CD14-positive monocyte (primary cell): ENCODE results near the gene REEP3. TPM values are rescaled to one million over a fixed set of nuclear protein-coding genes. Genes with fewer than 3 reads are reported as not detected.
"Not testable (repeated sequence)": the region's sequence is repeated elsewhere in the genome, so short reads cannot be mapped to it uniquely, and the experiment has no call there.

Experiments
- DNase-seq, 3 donors: peaks; one replicate each; pipeline ENCODE4 v3.0.0-alpha.2; 2011 to 2022
- H2AFZ ChIP-seq: 2 replicates; pipeline ENCODE4 v1.6.0; 2012; ENCODE audit warnings: mild to moderate bottlenecking, low read depth, low read length, inconsistent platforms; ENCODE audit not compliant: insufficient read depth, poor library complexity, severe bottlenecking
- H3K27ac ChIP-seq, 2 donors: 1 replicate in 1 of 2; 2 replicates in 1 of 2; pipeline ENCODE4 v1.5.1; 2012 to 2013; ENCODE audit warnings: low read length in 2 of 2, control low read depth in 1 of 2, inconsistent platforms in 1 of 2, low read depth in 1 of 2, mild to moderate bottlenecking in 1 of 2
- H3K27me3 ChIP-seq, 2 donors: one replicate each; pipeline versions ENCODE4 v1.6.0 to v1.6.1; 2011 to 2013; ENCODE audit warnings: low read length in 2 of 2; ENCODE audit not compliant: control insufficient read depth in 2 of 2, insufficient read depth in 2 of 2
- H3K36me3 ChIP-seq, 2 donors: replicated peaks in 1 of 2; 1 replicate in 1 of 2; 2 replicates in 1 of 2; pipeline versions ENCODE4 v1.5.1 to v1.6.1; 2012 to 2013; ENCODE audit warnings: low read length in 2 of 2, control low read depth in 1 of 2, inconsistent platforms in 1 of 2, mild to moderate bottlenecking in 1 of 2; ENCODE audit not compliant: insufficient read depth in 2 of 2, control insufficient read depth in 1 of 2
- H3K4me1 ChIP-seq, 2 donors: 1 replicate in 1 of 2; 2 replicates in 1 of 2; pipeline versions ENCODE4 v1.5.1 to v1.6.1; 2012 to 2013; ENCODE audit warnings: low read length in 2 of 2, control low read depth in 1 of 2, inconsistent platforms in 1 of 2, mild to moderate bottlenecking in 1 of 2, moderate library complexity in 1 of 2; ENCODE audit not compliant: insufficient read depth in 2 of 2, control insufficient read depth in 1 of 2
- H3K4me2 ChIP-seq: replicated peaks from 2 replicates; pipeline ENCODE3; 2012; ENCODE audit warnings: low read length, moderate library complexity, mild to moderate bottlenecking; ENCODE audit not compliant: poor library complexity, severe bottlenecking; ENCODE audit errors: extremely low read depth
- H3K4me3 ChIP-seq, 3 experiments: fragments of 200-600 bp in 1 of 3; sonication (generic) in 1 of 3; replicated peaks in 1 of 3; 1 replicate in 2 of 3; 2 replicates in 1 of 3; pipeline ENCODE4 v1.5.1; 2011 to 2013; ENCODE audit warnings: low read length in 3 of 3, mild to moderate bottlenecking in 3 of 3, control low read depth in 2 of 3, low read depth in 2 of 3, inconsistent platforms in 1 of 3, moderate library complexity in 1 of 3
- H3K79me2 ChIP-seq: 2 replicates; pipeline ENCODE4 v1.6.0; 2012; ENCODE audit warnings: mild to moderate bottlenecking, control low read depth, inconsistent platforms, low read length, moderate library complexity; ENCODE audit not compliant: insufficient read depth
- H3K9ac ChIP-seq: 2 replicates; pipeline ENCODE4 v1.6.0; 2017; ENCODE audit warnings: low read length, mild to moderate bottlenecking; ENCODE audit not compliant: insufficient read depth, poor library complexity, severe bottlenecking
- H3K9me3 ChIP-seq, 2 donors: replicated peaks in 1 of 2; 1 replicate in 1 of 2; 2 replicates in 1 of 2; pipeline versions ENCODE4 v1.5.1 to v1.6.1; 2012 to 2013; ENCODE audit warnings: low read length in 2 of 2, control low read depth in 1 of 2; ENCODE audit not compliant: control insufficient read depth in 1 of 2, insufficient read depth in 1 of 2
- H4K20me1 ChIP-seq: 2 replicates; pipeline ENCODE4 v1.6.0; 2012; ENCODE audit warnings: mild to moderate bottlenecking, low read length, control low read depth, moderate library complexity; ENCODE audit not compliant: insufficient read depth
- H3K27ac Mint-ChIP-seq, 7 donors: one replicate each; pipeline ENCODE4 v1.8.0; 2020; ENCODE audit warnings: mild to moderate bottlenecking in 7 of 7, mixed read lengths in 7 of 7, moderate library complexity in 6 of 7, inconsistent platforms in 2 of 7
- H3K27me3 Mint-ChIP-seq, 3 donors: one replicate each; pipeline ENCODE4 v1.8.0; 2021 to 2022; ENCODE audit warnings: low read depth in 3 of 3, mild to moderate bottlenecking in 3 of 3, mixed read lengths in 3 of 3, moderate library complexity in 3 of 3, inconsistent platforms in 1 of 3
- H3K36me3 Mint-ChIP-seq, 2 donors: one replicate each; pipeline ENCODE4 v1.8.0; 2020; ENCODE audit warnings: mixed read lengths in 2 of 2, inconsistent platforms in 1 of 2, mild to moderate bottlenecking in 1 of 2
- H3K4me1 Mint-ChIP-seq: one replicate; pipeline ENCODE4 v1.8.0; 2020; ENCODE audit warnings: mild to moderate bottlenecking, mixed read lengths
- H3K4me3 Mint-ChIP-seq, 2 donors: one replicate each; pipeline ENCODE4 v1.8.0; 2020; ENCODE audit warnings: mild to moderate bottlenecking in 2 of 2, mixed read lengths in 2 of 2, moderate library complexity in 1 of 2
- H3K9me3 Mint-ChIP-seq, 7 donors: one replicate each; pipeline ENCODE4 v1.8.0; 2020 to 2022; ENCODE audit warnings: mixed read lengths in 7 of 7, mild to moderate bottlenecking in 6 of 7, moderate library complexity in 6 of 7, inconsistent platforms in 2 of 7
- WGBS: methylation state at CpG from one replicate; pipeline ENCODE4 v1.1.5; 2013; ENCODE audit warnings: missing lambda C conversion rate; ENCODE audit not compliant: insufficient coverage; 5-methylcytosine and 5-hydroxymethylcytosine counted together
- intact Hi-C, 2 donors: fragments of 100-400 bp; cut with micrococcal nuclease; formaldehyde crosslinking; loops; one replicate each; pipeline versions ENCODE4 v1.15.0 to v1.15.1; 2023
- polyA plus RNA-seq, 3 donors: library from polyadenylated mRNA; depleted of rRNA in 1 of 3; unstranded in 2 of 3; stranded (reverse) in 1 of 3; fragments of 300-500 nt in 2 of 3; fragments of >200 nt in 1 of 3; fragmentation: Illumina TruSeq in 2 of 3; gene quantifications; 1 replicate in 2 of 3; 2 replicates in 1 of 3; pipeline ENCODE4 v1.2.3, GENCODE V29; 2012 to 2021
- TF ChIP-seq, protein P1 (sequence below): fragments of 200-600 bp; IDR thresholded peaks from one replicate; pipeline ENCODE4 v1.8.0; 2022; ENCODE audit warnings: antibody characterized with exemption, mild to moderate bottlenecking

REEP3 gene
- polyA plus RNA-seq, 3 donors = 9.1 to 17.7 (median 17.7) TPM

DNA sequence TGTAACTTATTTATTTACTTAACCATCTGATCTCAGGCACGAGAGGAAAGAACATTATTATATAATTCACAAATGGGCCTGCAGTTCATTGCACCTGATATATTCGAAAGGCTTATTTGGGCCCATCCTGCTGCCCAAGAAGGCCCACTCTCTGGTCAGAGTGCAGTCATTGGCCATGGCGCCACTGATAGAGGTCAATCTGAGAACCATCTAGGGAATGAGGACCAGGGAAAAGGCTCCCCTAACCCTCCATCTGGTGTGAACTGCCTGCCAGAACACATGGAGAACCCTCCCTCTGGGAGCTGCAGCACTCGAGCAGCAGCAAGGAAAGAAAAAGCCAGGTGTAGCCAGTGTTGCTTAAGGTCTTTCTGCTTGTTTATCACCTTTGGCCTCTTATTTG is 136.6 kb downstream of the REEP3 start:
- WGBS = no CpG with 5 or more reads among the region's 4 CpGs
- H2AFZ ChIP-seq = no peak overlapping the region
- H3K27ac ChIP-seq = no peak overlapping the region
- Mint-ChIP-seq H3K27ac (no peak overlapping the region), H3K36me3 (no peaks in the 10 kb centered on the region), H3K9me3 (peaks cover 3 to 7% (median 6%) of the 10 kb centered on the region in 7 donors), H3K4me1 (no peaks in the 10 kb centered on the region), H3K27me3 (no peaks in the 10 kb centered on the region), H3K4me3 (no peak overlapping the region)
- H4K20me1 ChIP-seq = no peaks in the 10 kb centered on the region
- no peak for DNase-seq
- H3K79me2 ChIP-seq = no peaks in the 10 kb centered on the region
- intact Hi-C loops = no loop called here
- H3K4me2 ChIP-seq = no peak overlapping the region
- TF ChIP-seq, protein P1, sequence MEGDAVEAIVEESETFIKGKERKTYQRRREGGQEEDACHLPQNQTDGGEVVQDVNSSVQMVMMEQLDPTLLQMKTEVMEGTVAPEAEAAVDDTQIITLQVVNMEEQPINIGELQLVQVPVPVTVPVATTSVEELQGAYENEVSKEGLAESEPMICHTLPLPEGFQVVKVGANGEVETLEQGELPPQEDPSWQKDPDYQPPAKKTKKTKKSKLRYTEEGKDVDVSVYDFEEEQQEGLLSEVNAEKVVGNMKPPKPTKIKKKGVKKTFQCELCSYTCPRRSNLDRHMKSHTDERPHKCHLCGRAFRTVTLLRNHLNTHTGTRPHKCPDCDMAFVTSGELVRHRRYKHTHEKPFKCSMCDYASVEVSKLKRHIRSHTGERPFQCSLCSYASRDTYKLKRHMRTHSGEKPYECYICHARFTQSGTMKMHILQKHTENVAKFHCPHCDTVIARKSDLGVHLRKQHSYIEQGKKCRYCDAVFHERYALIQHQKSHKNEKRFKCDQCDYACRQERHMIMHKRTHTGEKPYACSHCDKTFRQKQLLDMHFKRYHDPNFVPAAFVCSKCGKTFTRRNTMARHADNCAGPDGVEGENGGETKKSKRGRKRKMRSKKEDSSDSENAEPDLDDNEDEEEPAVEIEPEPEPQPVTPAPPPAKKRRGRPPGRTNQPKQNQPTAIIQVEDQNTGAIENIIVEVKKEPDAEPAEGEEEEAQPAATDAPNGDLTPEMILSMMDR = no peak
- no peaks in the 10 kb centered on the region for H3K4me1 ChIP-seq
- no peak overlapping the region for H3K9ac ChIP-seq
- H3K9me3 ChIP-seq = peaks cover 0 to 6% of the 10 kb centered on the region in 2 donors
- H3K36me3 ChIP-seq = no peaks in the 10 kb centered on the region
- H3K27me3 ChIP-seq = no peaks in the 10 kb centered on the region
- H3K4me3 ChIP-seq = no peak overlapping the region

DNA sequence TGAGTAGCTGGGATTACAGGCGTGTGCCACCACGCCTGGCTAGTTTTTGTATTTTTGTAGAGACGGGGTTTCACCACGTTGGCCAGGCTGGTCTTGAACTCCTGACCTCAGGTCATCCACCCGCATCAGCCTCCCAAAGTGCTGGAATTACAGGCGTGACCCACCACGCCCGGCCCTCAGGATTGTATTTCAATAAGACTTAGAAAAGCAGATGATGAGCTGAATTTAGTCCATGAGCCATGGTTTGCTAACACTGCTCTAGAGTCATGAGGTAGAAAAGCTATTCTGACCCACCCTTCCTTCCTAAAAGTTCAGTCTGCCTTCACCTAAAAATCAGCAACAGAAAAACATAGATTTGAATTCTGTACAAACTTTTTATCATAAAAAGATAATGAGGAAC is 139.7 kb downstream of the REEP3 start:
- WGBS = 100% methylated on average over 4 of the region's 8 CpGs
- H2AFZ ChIP-seq, DNase-seq, H3K9me3 Mint-ChIP-seq, H3K27ac Mint-ChIP-seq, H3K4me1 Mint-ChIP-seq, H3K36me3 ChIP-seq, H3K9ac ChIP-seq, H3K36me3 Mint-ChIP-seq, H3K4me1 ChIP-seq, H3K4me3 Mint-ChIP-seq, H3K9me3 ChIP-seq, H4K20me1 ChIP-seq, H3K79me2 ChIP-seq, H3K4me2 ChIP-seq, H3K27me3 ChIP-seq, intact Hi-C loops, H3K27ac ChIP-seq, H3K27me3 Mint-ChIP-seq, H3K4me3 ChIP-seq: not testable (repeated sequence)
